ENCODE results near the gene BCL2.
A peak's percentile ranks its signal among the peaks of the same experiment; 100 is the strongest.

BCL2 gene

DNA sequence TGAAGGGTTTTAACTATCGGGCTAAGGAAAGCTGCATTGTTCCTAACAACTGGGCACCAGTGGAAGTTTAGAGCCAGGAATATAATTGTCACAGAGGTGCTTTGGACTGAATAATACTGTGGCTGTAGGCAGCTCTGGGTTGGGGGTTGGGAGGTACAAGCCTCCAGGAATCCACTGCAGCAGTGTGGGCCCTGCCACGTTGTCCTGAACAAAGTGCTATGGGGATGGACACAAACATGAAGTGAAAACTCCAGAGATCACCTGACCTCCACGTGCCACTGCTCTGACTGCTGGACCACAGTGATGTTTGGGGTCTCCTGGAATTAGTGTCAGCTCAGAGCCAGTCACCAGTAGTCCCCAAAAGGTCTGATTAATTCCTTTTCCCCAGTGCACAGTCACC, 110.9 kb downstream of the BCL2 start:
- H2AFZ ChIP-seq (ENCODE audit: low read depth, low read length), result no peak overlapping the region
- peak overlapping the region; percentile 8; the same call in 1 of the 2 replicates for H3K4me3 ChIP-seq (ENCODE audit: low read length)
- no peaks in the 10 kb centered on the region for H3K27me3 ChIP-seq (ENCODE audit: low read depth, low read length)
- H3K9ac ChIP-seq (ENCODE audit: low read length), result peak overlapping the region; percentile 12; the same call in 1 of the 2 replicates
- H3K36me3 ChIP-seq (replicated peaks; ENCODE audit: low read depth, low read length), result peaks cover 57% of the 10 kb centered on the region
- H4K20me1 ChIP-seq (ENCODE audit: insufficient read depth, low read length), result peaks cover 98% of the 10 kb centered on the region
- no peak overlapping the region for H3K27ac ChIP-seq (ENCODE audit: low read length)
- no peaks in the 10 kb centered on the region for H3K9me3 ChIP-seq (ENCODE audit: insufficient read depth, low read length)
- H3K4me1 ChIP-seq (ENCODE audit: low read length), result peaks cover 78% of the 10 kb centered on the region
- TF ChIP-seq, protein P1, sequence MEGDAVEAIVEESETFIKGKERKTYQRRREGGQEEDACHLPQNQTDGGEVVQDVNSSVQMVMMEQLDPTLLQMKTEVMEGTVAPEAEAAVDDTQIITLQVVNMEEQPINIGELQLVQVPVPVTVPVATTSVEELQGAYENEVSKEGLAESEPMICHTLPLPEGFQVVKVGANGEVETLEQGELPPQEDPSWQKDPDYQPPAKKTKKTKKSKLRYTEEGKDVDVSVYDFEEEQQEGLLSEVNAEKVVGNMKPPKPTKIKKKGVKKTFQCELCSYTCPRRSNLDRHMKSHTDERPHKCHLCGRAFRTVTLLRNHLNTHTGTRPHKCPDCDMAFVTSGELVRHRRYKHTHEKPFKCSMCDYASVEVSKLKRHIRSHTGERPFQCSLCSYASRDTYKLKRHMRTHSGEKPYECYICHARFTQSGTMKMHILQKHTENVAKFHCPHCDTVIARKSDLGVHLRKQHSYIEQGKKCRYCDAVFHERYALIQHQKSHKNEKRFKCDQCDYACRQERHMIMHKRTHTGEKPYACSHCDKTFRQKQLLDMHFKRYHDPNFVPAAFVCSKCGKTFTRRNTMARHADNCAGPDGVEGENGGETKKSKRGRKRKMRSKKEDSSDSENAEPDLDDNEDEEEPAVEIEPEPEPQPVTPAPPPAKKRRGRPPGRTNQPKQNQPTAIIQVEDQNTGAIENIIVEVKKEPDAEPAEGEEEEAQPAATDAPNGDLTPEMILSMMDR (IDR thresholded peaks at IDR 0.05; ENCODE audit: low read depth, low read length), result no peak
- no peak for TF ChIP-seq EZH2phosphoT487 (IDR thresholded peaks at IDR 0.05; ENCODE audit: low read depth)
- H3K4me2 ChIP-seq (ENCODE audit: low read length), result peak overlapping the region; percentile 68
- peaks cover 97% of the 10 kb centered on the region for H3K79me2 ChIP-seq (ENCODE audit: low read length)

DNA sequence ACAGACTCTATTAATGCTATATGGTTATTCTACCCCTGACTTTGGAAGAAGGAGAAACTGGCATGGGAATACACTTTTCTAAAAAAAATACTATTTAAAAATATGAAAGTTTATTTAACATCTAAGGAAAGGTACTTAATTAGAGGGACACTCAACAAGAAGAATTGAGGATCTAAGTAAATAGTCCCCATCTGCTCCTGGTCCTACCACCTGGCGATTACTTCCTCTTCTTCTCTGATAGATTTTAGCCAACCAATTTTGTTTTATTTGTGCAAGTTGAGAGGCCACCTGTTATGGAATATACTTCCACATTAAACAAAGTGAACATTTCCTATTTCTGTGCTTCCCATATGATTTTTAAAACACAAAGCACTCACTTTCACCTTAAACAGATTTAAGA, 111.7 kb downstream of the BCL2 start:
- Histone ChIP-seq H2AFZ (ENCODE audit: low read depth, low read length) (no peak overlapping the region), H3K79me2 (ENCODE audit: low read length) (peaks cover 97% of the 10 kb centered on the region), H3K4me2 (ENCODE audit: low read length) (peak overlapping the region; percentile 68), H3K27me3 (ENCODE audit: low read depth, low read length) (no peaks in the 10 kb centered on the region), H3K9ac (ENCODE audit: low read length) (no peak overlapping the region), H3K36me3 (replicated peaks; ENCODE audit: low read depth, low read length) (peaks cover 57% of the 10 kb centered on the region), H3K4me3 (ENCODE audit: low read length) (peak overlapping the region; percentile 15; the same call in 1 of the 2 replicates), H3K4me1 (ENCODE audit: low read length) (peaks cover 70% of the 10 kb centered on the region), H4K20me1 (ENCODE audit: insufficient read depth, low read length) (peaks cover 98% of the 10 kb centered on the region), H3K9me3 (ENCODE audit: insufficient read depth, low read length) (no peaks in the 10 kb centered on the region), H3K27ac (ENCODE audit: low read length) (no peak overlapping the region)
- TF ChIP-seq EZH2phosphoT487 (IDR thresholded peaks at IDR 0.05; ENCODE audit: low read depth), result no peak
- TF ChIP-seq, protein P1 (IDR thresholded peaks at IDR 0.05; ENCODE audit: low read depth, low read length), result no peak

DNA sequence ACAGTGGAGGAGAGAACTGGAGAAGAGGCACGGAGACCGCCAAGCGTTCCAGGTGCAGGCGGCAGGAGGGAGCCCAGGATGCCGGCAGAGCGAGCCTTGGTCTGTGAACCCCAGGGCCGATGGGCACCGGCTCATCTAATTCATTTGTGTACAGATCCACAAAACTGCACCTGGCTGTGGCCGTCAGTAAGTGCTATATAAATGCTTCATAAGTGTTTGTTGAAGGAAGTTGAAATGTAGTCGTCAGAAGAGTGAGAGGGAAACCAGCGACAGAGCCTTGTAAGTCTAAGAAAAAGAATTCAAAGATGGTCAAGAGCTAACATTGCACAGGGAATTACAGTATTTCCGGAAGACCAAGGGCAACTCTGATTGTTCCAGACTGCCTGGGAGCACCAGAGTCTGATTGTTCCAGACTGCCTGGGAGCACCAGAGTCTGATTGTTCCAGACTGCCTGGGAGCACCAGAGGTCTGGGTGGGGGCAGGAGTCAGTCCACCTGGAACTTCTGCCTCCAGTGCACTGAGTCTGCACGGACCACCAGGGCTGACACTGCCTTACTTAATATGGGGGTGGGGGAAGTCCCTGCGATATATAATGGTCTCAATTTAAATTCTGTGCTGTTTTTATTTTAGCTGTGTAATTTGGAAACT, 112.3 kb downstream of the BCL2 start:
- H3K79me2 ChIP-seq (ENCODE audit: low read length), result peaks cover 97% of the 10 kb centered on the region
- TF ChIP-seq EZH2phosphoT487 (IDR thresholded peaks at IDR 0.05; ENCODE audit: low read depth), result no peak
- TF ChIP-seq, protein P1 (IDR thresholded peaks at IDR 0.05; ENCODE audit: low read depth, low read length), result no peak

DNA sequence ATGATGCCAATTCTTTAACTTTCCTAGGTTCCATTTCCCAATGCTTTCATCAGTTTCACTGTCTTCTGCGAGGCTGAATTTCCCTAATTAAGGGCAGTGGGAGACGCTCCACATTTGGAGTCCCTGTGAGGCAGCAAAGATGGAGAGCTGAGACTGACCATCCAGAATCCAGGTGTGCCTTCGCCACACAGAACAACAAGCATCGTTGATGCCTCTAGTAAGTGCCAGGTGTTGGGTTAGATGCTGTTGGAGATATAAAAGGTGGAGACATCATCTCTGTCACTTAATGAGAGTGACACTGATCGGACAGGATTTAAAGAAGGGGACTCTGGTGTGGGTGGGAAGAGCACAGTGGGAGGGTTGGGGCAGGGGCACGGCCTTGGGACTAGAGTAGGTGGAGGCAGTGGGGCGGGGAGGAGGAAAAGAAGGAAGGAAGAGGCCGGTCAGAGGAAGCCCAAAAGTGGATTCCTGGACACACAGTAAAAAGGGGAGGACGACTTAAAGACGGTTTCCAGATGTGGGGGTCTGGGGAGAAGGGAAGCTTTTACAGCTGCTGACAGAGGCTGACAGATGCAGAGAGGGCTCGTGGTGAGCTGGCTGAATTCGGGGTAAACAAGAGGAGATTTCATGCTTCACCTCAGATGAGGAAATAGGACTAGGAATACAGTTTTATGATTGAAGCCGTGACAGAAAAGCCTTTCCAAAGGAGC, 113.0 kb downstream of the BCL2 start:
- no peak overlapping the region for H3K4me3 ChIP-seq (ENCODE audit: low read length)
- no peak overlapping the region for H2AFZ ChIP-seq (ENCODE audit: low read depth, low read length)
- peak overlapping the region; percentile 68 for H3K4me2 ChIP-seq (ENCODE audit: low read length)
- H3K4me1 ChIP-seq (ENCODE audit: low read length), result peaks cover 62% of the 10 kb centered on the region
- H3K27me3 ChIP-seq (ENCODE audit: low read depth, low read length), result no peaks in the 10 kb centered on the region
- no peaks in the 10 kb centered on the region for H3K9me3 ChIP-seq (ENCODE audit: insufficient read depth, low read length)
- no peak for TF ChIP-seq EZH2phosphoT487 (IDR thresholded peaks at IDR 0.05; ENCODE audit: low read depth)
- TF ChIP-seq, protein P1 (IDR thresholded peaks at IDR 0.05; ENCODE audit: low read depth, low read length), result no peak
- H3K36me3 ChIP-seq (replicated peaks; ENCODE audit: low read depth, low read length), result peaks cover 55% of the 10 kb centered on the region
- peaks cover 97% of the 10 kb centered on the region for H3K79me2 ChIP-seq (ENCODE audit: low read length)
- H3K27ac ChIP-seq (ENCODE audit: low read length), result no peak overlapping the region
- 0 out of 2 replicates have a peak overlapping the region, but pooled peaks have one; percentile 4 for H3K9ac ChIP-seq (ENCODE audit: low read length)
- H4K20me1 ChIP-seq (ENCODE audit: insufficient read depth, low read length), result peaks cover 97% of the 10 kb centered on the region

More for the DNA sequence above, 112.3 kb downstream of the BCL2 start:
- peaks cover 67% of the 10 kb centered on the region for H3K4me1 ChIP-seq (ENCODE audit: low read length)
- no peaks in the 10 kb centered on the region for H3K9me3 ChIP-seq (ENCODE audit: insufficient read depth, low read length)
- peak overlapping the region; percentile 68 for H3K4me2 ChIP-seq (ENCODE audit: low read length)
- peaks cover 98% of the 10 kb centered on the region for H4K20me1 ChIP-seq (ENCODE audit: insufficient read depth, low read length)
- H3K27ac ChIP-seq (ENCODE audit: low read length), result no peak overlapping the region
- no peak overlapping the region for H2AFZ ChIP-seq (ENCODE audit: low read depth, low read length)
- H3K4me3 ChIP-seq (ENCODE audit: low read length), result peak overlapping the region; percentile 15
- peak overlapping the region; percentile 4; the same call in 1 of the 2 replicates for H3K9ac ChIP-seq (ENCODE audit: low read length)
- H3K36me3 ChIP-seq (replicated peaks; ENCODE audit: low read depth, low read length), result peaks cover 57% of the 10 kb centered on the region
- no peaks in the 10 kb centered on the region for H3K27me3 ChIP-seq (ENCODE audit: low read depth, low read length)
